HG03442 (cell line): Measurements from ENCODE around the gene ARHGAP30.

ENCODE experiments used
- ATAC-seq: cut with Tn5 transposase; IDR thresholded peaks from one replicate; pipeline ENCODE4 v1.9.1; 2021; ENCODE audit warnings: mild to moderate bottlenecking, moderate library complexity; ENCODE audit not compliant: unreplicated experiment

The ARHGAP30 gene

GRCh38 chr1:161091796-161092507, 22.3 kb upstream of the ARHGAP30 start:
- ATAC-seq: no peak

- no peak for ATAC-seq
These were observed 21.4 kb upstream of the ARHGAP30 start for GRCh38 chr1:161091093-161091492.

- no peak for ATAC-seq
These were observed 20.9 kb upstream of the ARHGAP30 start for GRCh38 chr1:161090617-161091016.

GRCh38 chr1:161089938-161090337, 20.2 kb upstream of the ARHGAP30 start:
- no peak for ATAC-seq

GRCh38 chr1:161089251-161089924, 19.7 kb upstream of the ARHGAP30 start, which contains the start of gene NECTIN4:
Gene NECTIN4 (minus strand): TSS chr1:161089558. CDS start chr1:161089296, 262 bp downstream.
- no peak for ATAC-seq

GRCh38 chr1:161088587-161089110, 19.0 kb upstream of the ARHGAP30 start:
- ATAC-seq: no peak

GRCh38 chr1:161086457-161086856, 16.8 kb upstream of the ARHGAP30 start:
- no peak for ATAC-seq

- no peak for ATAC-seq
These were observed 15.5 kb upstream of the ARHGAP30 start for GRCh38 chr1:161085165-161085564.

GRCh38 chr1:161084597-161084988, 14.9 kb upstream of the ARHGAP30 start:
- ATAC-seq: no peak

GRCh38 chr1:161083748-161084596, 14.3 kb upstream of the ARHGAP30 start:
- ATAC-seq: no peak

- no peak for ATAC-seq
These were observed 13.5 kb upstream of the ARHGAP30 start for GRCh38 chr1:161082996-161083747.

- ATAC-seq: no peak
These were observed 12.8 kb upstream of the ARHGAP30 start for GRCh38 chr1:161082483-161082882.

- ATAC-seq: no peak
These were observed 11.8 kb upstream of the ARHGAP30 start for GRCh38 chr1:161081519-161081918.

- ATAC-seq: no peak
These were observed 11.0 kb upstream of the ARHGAP30 start for GRCh38 chr1:161080441-161081405.

GRCh38 chr1:161079436-161080110, 9.9 kb upstream of the ARHGAP30 start:
- ATAC-seq: no peak

GRCh38 chr1:161077426-161077825, 7.7 kb upstream of the ARHGAP30 start:
- no peak for ATAC-seq

- no peak for ATAC-seq
These were observed 6.7 kb upstream of the ARHGAP30 start for GRCh38 chr1:161076410-161076809.

GRCh38 chr1:161074676-161075368, 5.1 kb upstream of the ARHGAP30 start:
- no peak for ATAC-seq
